HFFc6 (cell line): Measurements from ENCODE around the gene RALA. TPM values are rescaled to one million over a fixed set of nuclear protein-coding genes. Genes with fewer than 3 reads are reported as not detected.

Source experiments
- DNase-seq: peaks from one replicate; pipeline ENCODE4 v3.0.0-alpha.2; 2018
- H3K27ac Mint-ChIP-seq: 2 replicates; pipeline ENCODE4 v1.8.0; 2020; ENCODE audit warnings: mild to moderate bottlenecking, mixed read lengths
- H3K27me3 Mint-ChIP-seq: 2 replicates; pipeline ENCODE4 v1.8.0; 2021; ENCODE audit warnings: mild to moderate bottlenecking, moderate library complexity, mixed read lengths; ENCODE audit not compliant: insufficient read depth
- H3K36me3 Mint-ChIP-seq: 2 replicates; pipeline ENCODE4 v1.8.0; 2021; ENCODE audit warnings: low read depth, mixed read lengths
- H3K4me1 Mint-ChIP-seq: 2 replicates; pipeline ENCODE4 v1.8.0; 2020; ENCODE audit warnings: low read depth, mixed read lengths
- H3K4me3 Mint-ChIP-seq: 2 replicates; pipeline ENCODE4 v1.8.0; 2020; ENCODE audit warnings: mild to moderate bottlenecking, moderate library complexity, mixed read lengths
- H3K9me3 Mint-ChIP-seq: 2 replicates; pipeline ENCODE4 v1.8.0; 2020; ENCODE audit warnings: mild to moderate bottlenecking, mixed read lengths
- CTCF ChIP-seq: fragments of 200-600 bp; sonication (generic); IDR thresholded peaks from 2 replicates; pipeline ENCODE4 v1.5.0; 2021; ENCODE audit warnings: antibody characterized with exemption, mild to moderate bottlenecking
- total RNA-seq, 6 experiments: library from RNA; stranded (reverse); fragmentation: NEBNext Ultra II Directional; extraction: Animal tissue kit (Norgen Biotek cat#: 25700); gene quantifications; 2 replicates in 1 of 6; 3 replicates in 5 of 6; pipeline ENCODE4 v1.2.3, GENCODE V29; 2021

Gene RALA
- total RNA-seq, 6 experiments from 2014 or later, result 43.3 to 53.9 (median 45.7) TPM

- H3K27ac Mint-ChIP-seq, result no peak overlapping the region
- no peak for DNase-seq
- no peak overlapping the region for H3K4me3 Mint-ChIP-seq
- H3K36me3 Mint-ChIP-seq, result no peaks in the 10 kb centered on the region
- peaks cover 4% of the 10 kb centered on the region; the same call in 1 of the 2 replicates for H3K4me1 Mint-ChIP-seq
- H3K27me3 Mint-ChIP-seq, result peaks cover 1% of the 10 kb centered on the region
- no peak for TF ChIP-seq CTCF
- no peaks in the 10 kb centered on the region for H3K9me3 Mint-ChIP-seq
Measured at GRCh38 chr7:39727231-39728012, 104.0 kb downstream of the RALA start.

GRCh38 chr7:39732837-39733804 lies 109.7 kb downstream of the RALA start:
- H3K36me3 Mint-ChIP-seq, result 0 out of 2 replicates have a peak, but pooled peaks cover 6% of the 10 kb centered on the region
- no peak for TF ChIP-seq CTCF
- H3K4me1 Mint-ChIP-seq, result peaks cover 45% of the 10 kb centered on the region
- peak; percentile 97 for DNase-seq
- H3K9me3 Mint-ChIP-seq, result no peaks in the 10 kb centered on the region
- peak overlapping the region; percentile 90 for H3K4me3 Mint-ChIP-seq
- H3K27me3 Mint-ChIP-seq, result peaks cover 3% of the 10 kb centered on the region
- peak overlapping the region; percentile 92 for H3K27ac Mint-ChIP-seq

GRCh38 chr7:39733881-39734632 lies 110.7 kb downstream of the RALA start:
- DNase-seq, result peak; percentile 87
- Mint-ChIP-seq H3K9me3 (no peaks in the 10 kb centered on the region), H3K4me1 (peaks cover 45% of the 10 kb centered on the region), H3K27ac (peak overlapping the region; percentile 92), H3K27me3 (peaks cover 3% of the 10 kb centered on the region), H3K36me3 (0 out of 2 replicates have a peak, but pooled peaks cover 6% of the 10 kb centered on the region), H3K4me3 (peak overlapping the region; percentile 90)
- TF ChIP-seq CTCF, result no peak

- Mint-ChIP-seq H3K9me3 (no peaks in the 10 kb centered on the region), H3K36me3 (0 out of 2 replicates have a peak, but pooled peaks cover 6% of the 10 kb centered on the region), H3K4me3 (peak overlapping the region; percentile 90), H3K27me3 (peaks cover 3% of the 10 kb centered on the region), H3K4me1 (peaks cover 45% of the 10 kb centered on the region), H3K27ac (peak overlapping the region; percentile 92)
- no peak for DNase-seq
- no peak for TF ChIP-seq CTCF
Measured at GRCh38 chr7:39734633-39735004, 111.2 kb downstream of the RALA start.

GRCh38 chr7:39735903-39736302 lies 112.5 kb downstream of the RALA start:
- Mint-ChIP-seq H3K4me1 (peaks cover 45% of the 10 kb centered on the region), H3K4me3 (peak overlapping the region; percentile 64), H3K36me3 (peaks cover 6% of the 10 kb centered on the region; the same call in 1 of the 2 replicates), H3K27ac (peak overlapping the region; percentile 7), H3K27me3 (peaks cover 3% of the 10 kb centered on the region), H3K9me3 (no peaks in the 10 kb centered on the region)
- no peak for DNase-seq
- TF ChIP-seq CTCF, result no peak
